Measurements from ENCODE around the gene TPX2. TPM values are rescaled to one million over a fixed set of nuclear protein-coding genes. Genes with fewer than 3 reads are reported as not detected.

Gene TPX2
- polyA plus RNA-seq, 4 donors = 46.9 to 50.8 (median 48.5) TPM

- DNase-seq (ENCODE audit: low read depth in 4 of 4, low spot score in 3 of 4) = no peak
These were observed 20.9 kb downstream of the TPX2 start for GRCh38 chr20:31759836-31760518.

GRCh38 chr20:31760519-31761240 is 21.6 kb downstream of the TPX2 start:
- no peak for DNase-seq (ENCODE audit: low read depth in 4 of 4, low spot score in 3 of 4)

GRCh38 chr20:31764641-31765305 is 25.7 kb downstream of the TPX2 start:
- DNase-seq (ENCODE audit: low read depth in 4 of 4, low spot score in 3 of 4) = no peak

- DNase-seq (ENCODE audit: low read depth in 4 of 4, low spot score in 3 of 4) = no peak
These were observed 28.7 kb downstream of the TPX2 start for GRCh38 chr20:31767805-31768204.

GRCh38 chr20:31769681-31770080 is 30.6 kb downstream of the TPX2 start:
- DNase-seq (ENCODE audit: low read depth in 4 of 4, low spot score in 3 of 4) = no peak

GRCh38 chr20:31770243-31770642 is 31.2 kb downstream of the TPX2 start:
- no peak for DNase-seq (ENCODE audit: low read depth in 4 of 4, low spot score in 3 of 4)

- no peak for DNase-seq (ENCODE audit: low read depth in 4 of 4, low spot score in 3 of 4)
These were observed 35.3 kb downstream of the TPX2 start for GRCh38 chr20:31774408-31774807.

- no peak for DNase-seq (ENCODE audit: low read depth in 4 of 4, low spot score in 3 of 4)
These were observed 41.7 kb downstream of the TPX2 start for GRCh38 chr20:31780839-31781238.

GRCh38 chr20:31781945-31782344 is 42.9 kb downstream of the TPX2 start:
- DNase-seq (ENCODE audit: low read depth in 4 of 4, low spot score in 3 of 4) = no peak

GRCh38 chr20:31784354-31785044 is 45.4 kb downstream of the TPX2 start:
- no peak for DNase-seq (ENCODE audit: low read depth in 4 of 4, low spot score in 3 of 4)

GRCh38 chr20:31785089-31785488 is 46.0 kb downstream of the TPX2 start:
- no peak for DNase-seq (ENCODE audit: low read depth in 4 of 4, low spot score in 3 of 4)

GRCh38 chr20:31788578-31788977 is 49.5 kb downstream of the TPX2 start:
- DNase-seq (ENCODE audit: low read depth in 4 of 4, low spot score in 3 of 4) = no peak

GRCh38 chr20:31790401-31790800 is 51.3 kb downstream of the TPX2 start:
- no peak for DNase-seq (ENCODE audit: low read depth in 4 of 4, low spot score in 3 of 4)

GRCh38 chr20:31797364-31797763 is 58.3 kb downstream of the TPX2 start:
- DNase-seq (ENCODE audit: low read depth in 4 of 4, low spot score in 3 of 4) = no peak

- DNase-seq (ENCODE audit: low read depth in 4 of 4, low spot score in 3 of 4) = no peak
These were observed 62.4 kb downstream of the TPX2 start for GRCh38 chr20:31801508-31801907.

- no peak for DNase-seq (ENCODE audit: low read depth in 4 of 4, low spot score in 3 of 4)
These were observed 64.6 kb downstream of the TPX2 start for GRCh38 chr20:31803552-31804291.

- DNase-seq (ENCODE audit: low read depth in 4 of 4, low spot score in 3 of 4) = no peak
These were observed 67.7 kb downstream of the TPX2 start for GRCh38 chr20:31806564-31807355.

GRCh38 chr20:31808481-31808880 is 69.4 kb downstream of the TPX2 start:
- DNase-seq (ENCODE audit: low read depth in 4 of 4, low spot score in 3 of 4) = no peak

GRCh38 chr20:31809661-31810060 is 70.6 kb downstream of the TPX2 start:
- no peak for DNase-seq (ENCODE audit: low read depth in 4 of 4, low spot score in 3 of 4)

GRCh38 chr20:31811198-31811597 is 72.1 kb downstream of the TPX2 start:
- DNase-seq (ENCODE audit: low read depth in 4 of 4, low spot score in 3 of 4) = no peak

Measured in right renal pelvis (tissue), 4 donors.